Measurements from ENCODE around the gene RNF220.

The RNF220 gene

GRCh38 chr1:44628962-44629756 is 224.1 kb downstream of the RNF220 start:
- Mint-ChIP-seq H3K4me3 (no peak overlapping the region), H3K27ac (no peak overlapping the region), H3K27me3 (ENCODE audit: low read depth) (no peaks in the 10 kb centered on the region), H3K9me3 (peaks cover 5% of the 10 kb centered on the region), H3K36me3 (ENCODE audit: low read depth) (peaks cover 13% of the 10 kb centered on the region), H3K4me1 (ENCODE audit: low read depth) (peaks cover 24% of the 10 kb centered on the region)

- H3K4me1 Mint-ChIP-seq (ENCODE audit: low read depth) = peaks cover 32% of the 10 kb centered on the region
- H3K4me3 Mint-ChIP-seq = peak overlapping the region; percentile 89
- no peaks in the 10 kb centered on the region for H3K27me3 Mint-ChIP-seq (ENCODE audit: low read depth)
These were observed 225.1 kb downstream of the RNF220 start for GRCh38 chr1:44630116-44630515.

DNA sequence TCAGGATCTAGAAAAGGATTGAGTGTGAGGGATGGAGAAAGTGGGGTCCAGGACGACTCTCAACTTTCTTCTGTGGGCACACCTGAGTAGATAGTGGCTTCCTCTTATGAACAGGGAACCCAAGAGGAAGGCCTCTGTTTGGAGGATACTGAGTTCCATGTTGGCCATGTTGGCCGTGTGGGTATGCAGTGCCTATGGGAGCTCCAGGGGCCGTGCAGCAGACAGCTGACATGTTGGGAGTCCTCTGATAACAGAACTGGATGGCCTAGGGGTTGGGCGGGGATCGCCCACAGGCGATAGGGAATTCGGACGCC is 226.2 kb downstream of the RNF220 start:
- H3K36me3 Mint-ChIP-seq (ENCODE audit: low read depth) = peaks cover 25% of the 10 kb centered on the region
- H3K27me3 Mint-ChIP-seq (ENCODE audit: low read depth) = no peaks in the 10 kb centered on the region
- peak overlapping the region; percentile 89 for H3K4me3 Mint-ChIP-seq
- H3K9me3 Mint-ChIP-seq = peaks cover 5% of the 10 kb centered on the region
- H3K4me1 Mint-ChIP-seq (ENCODE audit: low read depth) = peaks cover 32% of the 10 kb centered on the region
- H3K27ac Mint-ChIP-seq = peak overlapping the region; percentile 97

More at GRCh38 chr1:44630116-44630515, 225.1 kb downstream of the RNF220 start:
- Mint-ChIP-seq H3K9me3 (peaks cover 5% of the 10 kb centered on the region), H3K27ac (peak overlapping the region; percentile 97), H3K36me3 (ENCODE audit: low read depth) (peaks cover 16% of the 10 kb centered on the region)

GRCh38 chr1:44631647-44632539 is 226.8 kb downstream of the RNF220 start:
- H3K36me3 Mint-ChIP-seq (ENCODE audit: low read depth) = peaks cover 29% of the 10 kb centered on the region
- peaks cover 5% of the 10 kb centered on the region for H3K9me3 Mint-ChIP-seq
- peak overlapping the region; percentile 89 for H3K4me3 Mint-ChIP-seq
- H3K27ac Mint-ChIP-seq = peak overlapping the region; percentile 97
- no peaks in the 10 kb centered on the region for H3K27me3 Mint-ChIP-seq (ENCODE audit: low read depth)
- peaks cover 32% of the 10 kb centered on the region for H3K4me1 Mint-ChIP-seq (ENCODE audit: low read depth)

DNA sequence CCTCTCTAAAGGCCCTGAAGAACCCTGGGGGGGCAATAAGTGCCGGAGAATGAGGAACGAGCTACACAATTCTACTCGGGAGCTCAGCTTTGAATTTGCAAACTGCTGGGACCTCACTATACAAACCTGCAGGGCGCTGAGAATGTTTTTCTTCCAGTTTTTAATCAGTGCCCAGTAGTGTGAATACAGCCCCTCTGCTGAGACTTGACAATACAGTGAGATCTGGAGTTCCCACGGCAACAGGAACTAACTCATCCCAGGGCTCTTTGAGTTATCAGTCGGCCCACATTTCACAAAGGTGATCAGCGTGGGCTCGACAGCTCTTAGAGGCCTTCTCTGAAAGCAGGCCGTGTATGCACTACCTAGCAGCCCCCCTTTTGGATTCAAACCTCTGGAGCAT is 227.5 kb downstream of the RNF220 start:
- Mint-ChIP-seq H3K27me3 (ENCODE audit: low read depth) (no peaks in the 10 kb centered on the region), H3K9me3 (peaks cover 5% of the 10 kb centered on the region), H3K4me1 (ENCODE audit: low read depth) (peaks cover 32% of the 10 kb centered on the region), H3K36me3 (ENCODE audit: low read depth) (peaks cover 35% of the 10 kb centered on the region), H3K4me3 (peak overlapping the region; percentile 88), H3K27ac (peak overlapping the region; percentile 91)

DNA sequence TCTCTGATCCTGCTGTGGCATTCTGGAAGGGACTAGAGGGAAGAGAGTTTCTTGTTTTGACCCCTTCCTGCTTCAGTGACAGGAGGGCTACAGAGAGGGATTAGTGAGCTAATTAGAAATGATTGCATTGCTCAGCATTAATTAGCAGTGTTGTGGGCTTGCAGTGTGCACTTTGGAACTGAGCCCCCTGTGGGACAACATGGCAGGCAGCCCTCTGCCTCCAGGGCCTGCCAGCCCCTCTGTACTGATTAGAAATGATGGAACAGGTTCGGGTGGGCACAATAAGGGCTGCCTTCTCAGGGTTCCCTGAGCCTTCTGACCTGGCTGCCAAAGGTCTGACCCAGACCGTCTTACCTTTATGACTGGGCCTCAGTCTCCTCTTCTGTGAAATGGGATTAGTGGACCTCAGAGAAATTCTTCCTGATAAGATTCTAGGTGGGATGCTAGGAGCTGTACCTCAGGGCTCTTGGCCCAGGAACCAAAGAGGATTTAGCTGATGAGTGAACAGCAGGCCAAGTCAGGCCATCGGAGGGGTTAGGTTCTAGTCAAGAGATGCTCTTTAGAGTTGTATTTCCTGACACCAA is 229.6 kb downstream of the RNF220 start:
- peaks cover 44% of the 10 kb centered on the region for H3K36me3 Mint-ChIP-seq (ENCODE audit: low read depth)

DNA sequence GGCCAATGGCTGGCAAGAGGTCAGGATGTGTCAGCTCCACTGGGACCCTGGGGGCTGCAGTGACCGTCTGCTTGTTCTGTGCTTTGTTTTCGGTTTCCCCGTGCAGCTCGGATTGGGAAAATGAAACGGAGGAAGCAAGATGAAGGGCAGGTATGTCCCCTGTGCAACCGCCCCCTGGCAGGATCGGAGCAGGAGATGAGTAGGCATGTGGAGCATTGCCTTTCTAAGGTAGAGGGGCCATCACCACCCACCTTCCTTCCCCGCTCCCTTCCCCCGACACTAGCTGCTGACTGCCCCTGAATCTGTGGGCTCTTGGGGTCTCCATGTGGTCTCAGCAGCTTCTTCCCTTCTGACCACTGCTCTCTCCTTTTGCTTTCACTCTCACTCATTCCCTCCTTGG is 230.4 kb downstream of the RNF220 start:
- H3K36me3 Mint-ChIP-seq (ENCODE audit: low read depth) = peaks cover 42% of the 10 kb centered on the region
- H3K27ac Mint-ChIP-seq = no peak overlapping the region
- H3K4me1 Mint-ChIP-seq (ENCODE audit: low read depth) = peaks cover 31% of the 10 kb centered on the region
- H3K9me3 Mint-ChIP-seq = peaks cover 5% of the 10 kb centered on the region
- no peaks in the 10 kb centered on the region for H3K27me3 Mint-ChIP-seq (ENCODE audit: low read depth)
- no peak overlapping the region for H3K4me3 Mint-ChIP-seq

More for the DNA sequence above, 229.6 kb downstream of the RNF220 start:
- Mint-ChIP-seq H3K4me3 (no peak overlapping the region), H3K4me1 (ENCODE audit: low read depth) (peaks cover 32% of the 10 kb centered on the region), H3K27ac (no peak overlapping the region), H3K27me3 (ENCODE audit: low read depth) (no peaks in the 10 kb centered on the region), H3K9me3 (peaks cover 5% of the 10 kb centered on the region)

GRCh38 chr1:44636083-44636687 is 231.1 kb downstream of the RNF220 start:
- H3K27ac Mint-ChIP-seq = no peak overlapping the region
- no peaks in the 10 kb centered on the region for H3K9me3 Mint-ChIP-seq
- H3K4me1 Mint-ChIP-seq (ENCODE audit: low read depth) = peaks cover 24% of the 10 kb centered on the region
- no peaks in the 10 kb centered on the region for H3K27me3 Mint-ChIP-seq (ENCODE audit: low read depth)
- H3K4me3 Mint-ChIP-seq = no peak overlapping the region
- peaks cover 39% of the 10 kb centered on the region for H3K36me3 Mint-ChIP-seq (ENCODE audit: low read depth)

- peaks cover 21% of the 10 kb centered on the region for H3K4me1 Mint-ChIP-seq (ENCODE audit: low read depth)
- H3K9me3 Mint-ChIP-seq = no peaks in the 10 kb centered on the region
- no peak overlapping the region for H3K27ac Mint-ChIP-seq
- H3K27me3 Mint-ChIP-seq (ENCODE audit: low read depth) = no peaks in the 10 kb centered on the region
- peaks cover 39% of the 10 kb centered on the region for H3K36me3 Mint-ChIP-seq (ENCODE audit: low read depth)
- no peak overlapping the region for H3K4me3 Mint-ChIP-seq
These were observed 231.9 kb downstream of the RNF220 start for GRCh38 chr1:44636688-44637598.

DNA sequence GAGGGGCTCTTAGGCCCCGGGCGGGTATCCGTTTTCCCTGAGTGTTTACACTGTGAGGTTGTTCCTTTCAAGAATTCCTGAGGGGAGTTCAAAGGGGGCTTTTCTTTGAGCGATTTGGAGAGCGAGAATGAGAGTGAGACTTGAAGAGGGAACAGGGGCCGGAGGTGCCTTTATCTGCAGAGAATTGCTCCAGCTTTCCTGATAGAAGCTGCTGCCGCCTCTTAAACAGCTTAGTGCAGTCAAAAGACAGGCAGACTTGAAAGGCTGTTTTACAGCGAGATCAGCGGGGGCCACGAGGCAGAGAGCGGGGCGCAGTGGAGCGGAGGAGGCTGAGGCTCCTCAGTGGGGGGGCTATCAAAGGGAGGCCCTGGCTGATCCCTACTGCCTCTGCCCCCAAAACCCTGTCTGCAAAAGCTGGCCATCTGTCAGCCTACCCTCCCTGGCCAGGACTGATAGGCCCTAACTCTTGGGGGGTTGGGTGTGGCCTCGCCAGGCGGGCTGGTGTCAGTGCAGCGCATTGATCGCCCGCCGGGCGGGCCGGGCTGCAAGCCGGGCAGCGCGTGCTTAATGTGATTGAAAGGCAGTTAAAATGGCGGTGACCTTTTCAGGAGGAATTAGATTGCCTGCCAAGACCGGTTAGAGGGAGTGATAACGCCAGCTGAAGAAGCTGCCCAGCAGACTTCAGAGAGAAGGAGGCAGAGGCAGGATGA is 232.8 kb downstream of the RNF220 start:
- H3K27me3 Mint-ChIP-seq (ENCODE audit: low read depth) = no peaks in the 10 kb centered on the region
- H3K9me3 Mint-ChIP-seq = no peaks in the 10 kb centered on the region
- peaks cover 16% of the 10 kb centered on the region for H3K4me1 Mint-ChIP-seq (ENCODE audit: low read depth)
- H3K4me3 Mint-ChIP-seq = no peak overlapping the region
- peaks cover 45% of the 10 kb centered on the region for H3K36me3 Mint-ChIP-seq (ENCODE audit: low read depth)
- no peak overlapping the region for H3K27ac Mint-ChIP-seq

DNA sequence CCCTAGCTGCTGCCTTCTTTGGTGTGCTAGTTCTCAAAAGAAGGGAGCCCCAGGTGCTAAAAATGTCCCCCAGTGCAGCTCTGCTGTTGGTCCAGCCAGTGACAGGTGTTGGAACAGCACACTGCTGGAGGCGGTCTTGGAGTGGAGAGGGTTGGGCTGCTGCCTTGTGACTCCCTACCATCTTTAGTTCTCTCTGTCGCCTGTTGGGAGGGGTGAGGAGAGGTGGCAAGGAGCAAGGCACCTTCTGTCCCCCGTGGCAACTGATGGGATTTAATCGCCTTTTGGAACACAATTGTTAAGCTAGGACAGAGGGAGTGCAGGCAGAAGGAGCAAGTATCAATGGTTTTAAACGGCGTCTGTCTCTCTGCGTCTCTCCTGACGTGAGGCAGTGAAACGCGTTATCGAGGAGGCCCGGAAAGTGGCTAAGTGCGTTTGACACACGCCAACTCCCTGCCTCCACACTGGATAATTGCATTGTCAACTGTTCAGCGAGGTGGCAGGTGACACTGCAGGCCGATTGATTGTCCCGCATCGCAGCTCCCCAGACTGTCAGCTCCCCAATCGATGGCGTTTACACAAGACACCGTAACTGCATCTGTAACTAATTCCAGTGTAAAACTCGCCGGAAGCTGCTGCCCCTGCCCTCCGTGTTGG is 235.3 kb downstream of the RNF220 start:
- no peak overlapping the region for H3K27ac Mint-ChIP-seq
- no peaks in the 10 kb centered on the region for H3K9me3 Mint-ChIP-seq
- H3K4me1 Mint-ChIP-seq (ENCODE audit: low read depth) = no peaks in the 10 kb centered on the region
- H3K36me3 Mint-ChIP-seq (ENCODE audit: low read depth) = peaks cover 40% of the 10 kb centered on the region
- no peak overlapping the region for H3K4me3 Mint-ChIP-seq
- no peaks in the 10 kb centered on the region for H3K27me3 Mint-ChIP-seq (ENCODE audit: low read depth)

- Mint-ChIP-seq H3K4me3 (no peak overlapping the region), H3K27ac (no peak overlapping the region), H3K27me3 (ENCODE audit: low read depth) (no peaks in the 10 kb centered on the region), H3K9me3 (no peaks in the 10 kb centered on the region), H3K36me3 (ENCODE audit: low read depth) (peaks cover 31% of the 10 kb centered on the region), H3K4me1 (ENCODE audit: low read depth) (no peaks in the 10 kb centered on the region)
These were observed 236.4 kb downstream of the RNF220 start for GRCh38 chr1:44641126-44642102.

Data from T-helper 1 cell treated with Interleukin-12 subunit alpha and Interleukin-12 subunit beta and Interleukin-4 antibody, amounts not matched to agents 30 μg/mL and 1 μg/mL, for 36 hours (primary cell).